HEK293 (cell line): ENCODE data around the gene NSUN3.
"Not testable (repeated sequence)": the region's sequence is repeated elsewhere in the genome, so short reads cannot be mapped to it uniquely, and the experiment has no call there.

ENCODE experiments used
- CTCF ChIA-PET: fragments of 350-600 bp; formaldehyde crosslinking; extraction: SDS; loops from one replicate; lab custom pipeline; 2021; ENCODE audit warnings: antibody characterized with exemption; lab: Yijun Ruan, JAX
- POLR2A ChIA-PET: fragments of 300-600 bp; formaldehyde crosslinking; extraction: SDS; loops from one replicate; lab custom pipeline; 2020; ENCODE audit warnings: antibody characterized with exemption, inconsistent platforms; lab: Yijun Ruan, JAX
- H3K27ac ChIP-seq: fragments of 200-500 bp; sonication (Bioruptor generic); 2 replicates; pipeline ENCODE4 v1.5.1; 2014; ENCODE audit warnings: low read depth, low read length, control low read depth, inconsistent platforms; ENCODE audit errors: extremely low read depth
- H3K36me3 ChIP-seq, 2 experiments: fragments of 200-500 bp in 1 of 2; sonication (Bioruptor generic) in 1 of 2; 1 replicate in 1 of 2; 2 replicates in 1 of 2; pipeline ENCODE4 v1.5.1; 2014 to 2017; ENCODE audit warnings: inconsistent platforms in 2 of 2, low read length in 2 of 2; ENCODE audit not compliant: control insufficient read depth in 2 of 2, insufficient read depth in 1 of 2
- H3K4me1 ChIP-seq: fragments of 200-500 bp; sonication (Bioruptor generic); 2 replicates; pipeline ENCODE4 v1.5.1; 2014; ENCODE audit warnings: mild to moderate bottlenecking, low read length, inconsistent platforms; ENCODE audit not compliant: control insufficient read depth, insufficient read depth
- H3K4me3 ChIP-seq: 2 replicates; pipeline ENCODE4 v1.5.1; 2011; ENCODE audit warnings: low read depth, mild to moderate bottlenecking, control low read depth, low read length, moderate library complexity
- H3K9me3 ChIP-seq: fragments of 200-500 bp; sonication (Bioruptor generic); 2 replicates; pipeline ENCODE4 v1.5.1; 2014; ENCODE audit warnings: low read depth, low read length, inconsistent platforms; ENCODE audit not compliant: control insufficient read depth, insufficient read depth
- GLIS2 ChIP-seq: fragments of 450-650 bp; formaldehyde crosslinking; IDR thresholded peaks from 2 replicates; pipeline ENCODE4 v1.5.1; 2016; ENCODE audit warnings: missing biosample characterization, missing genetic modification characterization
- KLF9 ChIP-seq: fragments of 450-650 bp; formaldehyde crosslinking; IDR thresholded peaks from 2 replicates; pipeline ENCODE4 v1.5.1; 2016; ENCODE audit warnings: missing biosample characterization, missing genetic modification characterization, low read depth
- MEIS1 ChIP-seq: sonication (generic); formaldehyde crosslinking; IDR thresholded peaks from 2 replicates; pipeline ENCODE4 v1.8.1; 2022; ENCODE audit warnings: missing genetic modification reagents, mild to moderate bottlenecking, borderline replicate concordance
- RBAK ChIP-seq: fragments of 450-650 bp; formaldehyde crosslinking; IDR thresholded peaks from 2 replicates; pipeline ENCODE4 v1.5.1; 2016; ENCODE audit warnings: missing biosample characterization, missing genetic modification characterization
- SCRT1 ChIP-seq: fragments of 450-650 bp; formaldehyde crosslinking; IDR thresholded peaks from 2 replicates; pipeline ENCODE4 v1.5.1; 2016; ENCODE audit warnings: missing biosample characterization, missing genetic modification characterization, borderline replicate concordance
- SCRT2 ChIP-seq: fragments of 450-650 bp; formaldehyde crosslinking; IDR thresholded peaks from 2 replicates; pipeline ENCODE4 v1.5.1; 2016; ENCODE audit warnings: missing biosample characterization, missing genetic modification characterization
- ZEB2 ChIP-seq: fragments of 450-650 bp; formaldehyde crosslinking; IDR thresholded peaks from 2 replicates; pipeline ENCODE4 v1.5.1; 2016; ENCODE audit warnings: missing biosample characterization, missing genetic modification characterization
- ZNF112 ChIP-seq: fragments of 450-650 bp; formaldehyde crosslinking; IDR thresholded peaks from 2 replicates; pipeline ENCODE4 v1.5.0; 2017; ENCODE audit warnings: missing biosample characterization, missing genetic modification characterization
- ZNF791 ChIP-seq: fragments of 450-650 bp; formaldehyde crosslinking; IDR thresholded peaks from 2 replicates; pipeline ENCODE4 v1.5.1; 2016; ENCODE audit warnings: missing biosample characterization, missing genetic modification characterization
- ZSCAN30 ChIP-seq: fragments of 450-650 bp; IDR thresholded peaks from 2 replicates; pipeline ENCODE4 v1.5.1; 2018; ENCODE audit warnings: missing biosample characterization, mild to moderate bottlenecking, missing genetic modification characterization, moderate library complexity
- TF ChIP-seq, protein P1 (sequence below): fragments of 450-650 bp; formaldehyde crosslinking; IDR thresholded peaks from 2 replicates; pipeline ENCODE4 v1.5.1; 2016; ENCODE audit warnings: missing biosample characterization, missing genetic modification characterization
- TF ChIP-seq, protein P2 (sequence below): fragments of 450-650 bp; formaldehyde crosslinking; IDR thresholded peaks from 2 replicates; pipeline ENCODE4 v1.5.1; 2016; ENCODE audit warnings: missing biosample characterization, missing genetic modification characterization, low read depth
- TF ChIP-seq, protein P3 (sequence below): fragments of 450-650 bp; formaldehyde crosslinking; IDR thresholded peaks from 2 replicates; pipeline ENCODE4 v1.5.1; 2016; ENCODE audit warnings: missing biosample characterization, missing genetic modification characterization, borderline replicate concordance

The NSUN3 gene

DNA sequence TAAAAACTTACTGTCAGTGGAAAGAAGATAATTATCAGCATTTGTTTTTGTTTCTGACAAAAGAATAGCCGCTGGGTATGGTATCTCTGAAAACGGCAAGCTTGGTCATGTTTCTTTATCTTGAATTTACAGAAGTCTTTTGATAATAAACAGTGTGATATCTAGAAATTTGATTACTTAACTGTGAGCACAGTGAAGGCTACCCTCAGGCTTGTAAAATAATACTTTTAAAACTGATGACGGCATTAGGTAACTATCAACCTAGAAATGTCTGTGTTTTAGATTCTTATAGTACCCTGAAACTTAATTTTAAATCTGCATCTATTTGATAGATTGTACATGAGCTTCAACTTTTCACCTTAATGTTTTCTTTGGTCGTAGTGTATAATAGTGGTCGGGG, 43.4 kb downstream of the NSUN3 start (continued):
- TF ChIP-seq ZSCAN30 (peak; percentile 85), KLF9 (tag by site-specific recombination) (no peak), ZEB2 (0 out of 2 replicates have a peak, but pooled peaks have one; percentile 25)
- TF ChIP-seq, protein P1, sequence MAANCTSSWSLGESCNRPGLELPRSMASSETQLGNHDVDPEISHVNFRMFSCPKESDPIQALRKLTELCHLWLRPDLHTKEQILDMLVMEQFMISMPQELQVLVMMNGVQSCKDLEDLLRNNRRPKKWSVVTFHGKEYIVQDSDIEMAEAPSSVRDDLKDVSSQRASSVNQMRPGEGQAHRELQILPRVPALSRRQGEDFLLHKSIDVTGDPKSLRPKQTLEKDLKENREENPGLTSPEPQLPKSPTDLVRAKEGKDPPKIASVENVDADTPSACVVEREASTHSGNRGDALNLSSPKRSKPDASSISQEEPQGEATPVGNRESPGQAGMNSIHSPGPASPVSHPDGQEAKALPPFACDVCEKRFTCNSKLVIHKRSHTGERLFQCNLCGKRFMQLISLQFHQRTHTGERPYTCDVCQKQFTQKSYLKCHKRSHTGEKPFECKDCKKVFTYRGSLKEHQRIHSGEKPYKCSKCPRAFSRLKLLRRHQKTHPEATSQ (tag by site-specific recombination), result no peak
- TF ChIP-seq, protein P2, sequence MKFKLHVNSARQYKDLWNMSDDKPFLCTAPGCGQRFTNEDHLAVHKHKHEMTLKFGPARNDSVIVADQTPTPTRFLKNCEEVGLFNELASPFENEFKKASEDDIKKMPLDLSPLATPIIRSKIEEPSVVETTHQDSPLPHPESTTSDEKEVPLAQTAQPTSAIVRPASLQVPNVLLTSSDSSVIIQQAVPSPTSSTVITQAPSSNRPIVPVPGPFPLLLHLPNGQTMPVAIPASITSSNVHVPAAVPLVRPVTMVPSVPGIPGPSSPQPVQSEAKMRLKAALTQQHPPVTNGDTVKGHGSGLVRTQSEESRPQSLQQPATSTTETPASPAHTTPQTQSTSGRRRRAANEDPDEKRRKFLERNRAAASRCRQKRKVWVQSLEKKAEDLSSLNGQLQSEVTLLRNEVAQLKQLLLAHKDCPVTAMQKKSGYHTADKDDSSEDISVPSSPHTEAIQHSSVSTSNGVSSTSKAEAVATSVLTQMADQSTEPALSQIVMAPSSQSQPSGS (tag by site-specific recombination), result peak; percentile 54

DNA sequence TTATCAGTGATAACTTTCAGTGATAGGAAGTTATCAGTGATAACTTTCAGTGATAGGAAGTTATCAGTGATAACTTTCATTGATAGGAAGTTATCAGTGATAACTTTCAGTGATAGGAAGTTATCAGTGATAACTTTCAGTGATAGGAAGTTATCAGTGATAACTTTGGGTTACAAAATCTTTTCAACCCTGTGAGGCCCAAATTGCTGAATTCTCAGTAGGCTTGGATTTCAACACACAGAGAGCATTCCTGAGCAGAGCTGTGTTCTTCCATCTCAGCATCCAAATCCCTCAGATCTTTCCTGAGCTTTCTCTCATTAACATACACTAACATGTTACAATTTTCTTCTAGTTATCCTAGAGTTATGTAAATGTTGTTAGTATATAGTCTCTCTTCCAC, 47.4 kb downstream of the NSUN3 start:
- POLR2A ChIA-PET, H3K27ac ChIP-seq, H3K4me3 ChIP-seq, H3K9me3 ChIP-seq: not testable (repeated sequence)
- Histone ChIP-seq H3K4me1 (peaks cover 13% of the 10 kb centered on the region), H3K36me3 (peaks cover 0 to 12% of the 10 kb centered on the region in 2 experiments; a peak in 1 of 3 replicates)
- CTCF ChIA-PET, result interaction anchor here (0.6 to 1.3 kb wide), 3 partner anchors 27 to 139 kb away, joined by 3 read pairs; no protein-coding TSS in a partner anchor

DNA sequence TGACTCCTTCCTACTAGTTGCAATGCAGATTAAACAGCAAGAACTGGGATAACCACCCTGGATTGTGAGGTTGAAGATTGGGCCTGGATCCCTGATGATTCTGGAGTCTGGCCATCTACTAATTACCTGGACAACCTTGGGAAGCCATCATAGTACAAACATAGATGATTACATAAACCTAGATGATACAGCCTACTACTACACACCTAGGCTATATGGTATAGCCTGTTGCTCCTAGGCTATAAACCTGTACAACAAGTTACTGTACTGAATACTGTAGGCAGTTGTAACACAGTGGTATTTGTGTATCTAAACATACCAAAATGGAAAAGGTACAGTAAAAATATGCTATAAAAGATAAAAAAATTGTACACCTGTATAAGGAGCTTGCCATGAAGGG, 48.0 kb downstream of the NSUN3 start:
- peaks cover 7% of the 10 kb centered on the region for H3K4me1 ChIP-seq
- no peak overlapping the region for H3K4me3 ChIP-seq
- TF ChIP-seq GLIS2 (no peak), RBAK (no peak), SCRT2 (peak; percentile 71), SCRT1 (0 out of 2 replicates have a peak, but pooled peaks have one; percentile 49)
- H3K9me3 ChIP-seq, result no peaks in the 10 kb centered on the region
- CTCF ChIA-PET, result no interaction called here
- POLR2A ChIA-PET, result no interaction called here
- H3K27ac ChIP-seq, result no peak overlapping the region
- peaks cover 0 to 12% of the 10 kb centered on the region in 2 experiments; a peak in 1 of 3 replicates for H3K36me3 ChIP-seq

DNA sequence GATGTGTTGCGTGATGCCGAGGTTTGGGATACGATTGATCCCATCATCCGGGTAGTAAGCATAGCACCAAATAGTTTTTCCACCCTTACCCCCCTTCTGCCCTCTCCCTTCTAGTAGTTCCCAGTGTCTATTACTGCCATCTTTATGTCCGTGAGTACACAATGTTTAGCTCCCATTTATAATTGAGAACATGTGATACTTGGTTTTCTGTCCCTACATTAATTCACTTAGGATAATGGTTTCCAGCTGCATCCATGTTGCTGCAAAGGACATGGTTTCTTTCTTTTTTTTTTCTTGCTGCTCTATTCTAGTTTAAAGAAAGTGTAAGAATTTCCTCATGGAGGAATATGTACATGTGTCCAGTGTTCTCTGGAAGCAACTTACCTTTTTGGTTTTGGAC, 51.8 kb downstream of the NSUN3 start:
- Histone ChIP-seq H3K4me1 (peaks cover 4% of the 10 kb centered on the region; the same call in 1 of the 2 replicates), H3K36me3 (peaks cover 0 to 12% of the 10 kb centered on the region in 2 experiments; a peak in 1 of 3 replicates), H3K27ac (no peak overlapping the region), H3K9me3 (no peaks in the 10 kb centered on the region)
- CTCF ChIA-PET, result interaction anchor here (0.5 to 1.2 kb wide), 6 partner anchors 35 to 222 kb away, joined by 3 to 7 read pairs (median 4); no protein-coding TSS in a partner anchor
- TF ChIP-seq, protein P3, sequence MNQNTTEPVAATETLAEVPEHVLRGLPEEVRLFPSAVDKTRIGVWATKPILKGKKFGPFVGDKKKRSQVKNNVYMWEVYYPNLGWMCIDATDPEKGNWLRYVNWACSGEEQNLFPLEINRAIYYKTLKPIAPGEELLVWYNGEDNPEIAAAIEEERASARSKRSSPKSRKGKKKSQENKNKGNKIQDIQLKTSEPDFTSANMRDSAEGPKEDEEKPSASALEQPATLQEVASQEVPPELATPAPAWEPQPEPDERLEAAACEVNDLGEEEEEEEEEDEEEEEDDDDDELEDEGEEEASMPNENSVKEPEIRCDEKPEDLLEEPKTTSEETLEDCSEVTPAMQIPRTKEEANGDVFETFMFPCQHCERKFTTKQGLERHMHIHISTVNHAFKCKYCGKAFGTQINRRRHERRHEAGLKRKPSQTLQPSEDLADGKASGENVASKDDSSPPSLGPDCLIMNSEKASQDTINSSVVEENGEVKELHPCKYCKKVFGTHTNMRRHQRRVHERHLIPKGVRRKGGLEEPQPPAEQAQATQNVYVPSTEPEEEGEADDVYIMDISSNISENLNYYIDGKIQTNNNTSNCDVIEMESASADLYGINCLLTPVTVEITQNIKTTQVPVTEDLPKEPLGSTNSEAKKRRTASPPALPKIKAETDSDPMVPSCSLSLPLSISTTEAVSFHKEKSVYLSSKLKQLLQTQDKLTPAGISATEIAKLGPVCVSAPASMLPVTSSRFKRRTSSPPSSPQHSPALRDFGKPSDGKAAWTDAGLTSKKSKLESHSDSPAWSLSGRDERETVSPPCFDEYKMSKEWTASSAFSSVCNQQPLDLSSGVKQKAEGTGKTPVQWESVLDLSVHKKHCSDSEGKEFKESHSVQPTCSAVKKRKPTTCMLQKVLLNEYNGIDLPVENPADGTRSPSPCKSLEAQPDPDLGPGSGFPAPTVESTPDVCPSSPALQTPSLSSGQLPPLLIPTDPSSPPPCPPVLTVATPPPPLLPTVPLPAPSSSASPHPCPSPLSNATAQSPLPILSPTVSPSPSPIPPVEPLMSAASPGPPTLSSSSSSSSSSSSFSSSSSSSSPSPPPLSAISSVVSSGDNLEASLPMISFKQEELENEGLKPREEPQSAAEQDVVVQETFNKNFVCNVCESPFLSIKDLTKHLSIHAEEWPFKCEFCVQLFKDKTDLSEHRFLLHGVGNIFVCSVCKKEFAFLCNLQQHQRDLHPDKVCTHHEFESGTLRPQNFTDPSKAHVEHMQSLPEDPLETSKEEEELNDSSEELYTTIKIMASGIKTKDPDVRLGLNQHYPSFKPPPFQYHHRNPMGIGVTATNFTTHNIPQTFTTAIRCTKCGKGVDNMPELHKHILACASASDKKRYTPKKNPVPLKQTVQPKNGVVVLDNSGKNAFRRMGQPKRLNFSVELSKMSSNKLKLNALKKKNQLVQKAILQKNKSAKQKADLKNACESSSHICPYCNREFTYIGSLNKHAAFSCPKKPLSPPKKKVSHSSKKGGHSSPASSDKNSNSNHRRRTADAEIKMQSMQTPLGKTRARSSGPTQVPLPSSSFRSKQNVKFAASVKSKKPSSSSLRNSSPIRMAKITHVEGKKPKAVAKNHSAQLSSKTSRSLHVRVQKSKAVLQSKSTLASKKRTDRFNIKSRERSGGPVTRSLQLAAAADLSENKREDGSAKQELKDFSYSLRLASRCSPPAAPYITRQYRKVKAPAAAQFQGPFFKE (tag by site-specific recombination), result no peak
- no peak for TF ChIP-seq ZNF791
- no peak for TF ChIP-seq ZNF112 (tag by site-specific recombination)
- TF ChIP-seq MEIS1, result no peak
- TF ChIP-seq, all 188 proteins: peak for 0
- no peak overlapping the region for H3K4me3 ChIP-seq
- POLR2A ChIA-PET, result no interaction called here
